GM18861 (cell line): ENCODE data around the gene TRIM17.

Experiments
- ATAC-seq: cut with Tn5 transposase; IDR thresholded peaks from one replicate; pipeline ENCODE4 v1.9.1; 2021; ENCODE audit not compliant: unreplicated experiment

The TRIM17 gene

GRCh38 chr1:228420968-228421826, 4.5 kb upstream of the TRIM17 start:
- no peak for ATAC-seq

- ATAC-seq = no peak
Observed at GRCh38 chr1:228417483-228418203, 982 bp upstream of the TRIM17 start.

GRCh38 chr1:228417061-228417460, 400 bp upstream of the TRIM17 start:
- no peak for ATAC-seq

- ATAC-seq = no peak
Observed at GRCh38 chr1:228415853-228416216, 826 bp downstream of the TRIM17 start.

- no peak for ATAC-seq
Observed at GRCh38 chr1:228415221-228415620, 1.4 kb downstream of the TRIM17 start.

GRCh38 chr1:228414511-228415211, 2.0 kb downstream of the TRIM17 start:
- no peak for ATAC-seq

- ATAC-seq = no peak
Observed at GRCh38 chr1:228413241-228414010, 3.2 kb downstream of the TRIM17 start.

GRCh38 chr1:228411548-228412430, 4.9 kb downstream of the TRIM17 start:
- no peak for ATAC-seq

- no peak for ATAC-seq
Observed at GRCh38 chr1:228411121-228411520, 5.5 kb downstream of the TRIM17 start.

GRCh38 chr1:228410671-228411070, 6.0 kb downstream of the TRIM17 start:
- ATAC-seq = no peak

GRCh38 chr1:228410015-228410414, 6.6 kb downstream of the TRIM17 start:
- ATAC-seq = no peak

- ATAC-seq = no peak
Observed at GRCh38 chr1:228408869-228409805, 7.5 kb downstream of the TRIM17 start.

GRCh38 chr1:228408041-228408868, 8.4 kb downstream of the TRIM17 start:
- ATAC-seq = no peak

GRCh38 chr1:228407106-228408040, 9.3 kb downstream of the TRIM17 start:
- no peak for ATAC-seq

- peak; percentile 13 for ATAC-seq
Observed at GRCh38 chr1:228405979-228406228, 10.8 kb downstream of the TRIM17 start.

- ATAC-seq = no peak
Observed at GRCh38 chr1:228405200-228405978, 11.3 kb downstream of the TRIM17 start.
